IMR-90 (cell line): Measurements from ENCODE around the gene NDUFAF2. TPM values are rescaled to one million over a fixed set of nuclear protein-coding genes. Genes with fewer than 3 reads are reported as not detected.

Source experiments
- ATAC-seq: fragments of 200-7000 bp; cut with Tn5 transposase; 2 replicates; pipeline ENCODE4 v1.9.1; 2020; ENCODE audit warnings: low read depth, mild to moderate bottlenecking, moderate library complexity
- BruUV-seq: library from RNA; stranded (reverse); fragments of 400-500 nt; replicated peaks from 2 replicates; lab custom pipeline; 2021; lab: Mats Ljungman, UMichigan
- CTCF ChIA-PET: fragments of 300-600 bp; formaldehyde crosslinking; extraction: SDS; loops from one replicate; lab custom pipeline; 2021; ENCODE audit warnings: antibody characterized with exemption; lab: Yijun Ruan, JAX
- POLR2A ChIA-PET: fragments of 300-600 bp; sonication (Branson Sonifier 250); formaldehyde crosslinking; loops from one replicate; lab custom pipeline; 2022; ENCODE audit warnings: antibody characterized with exemption; ENCODE audit not compliant: unreplicated experiment; lab: Charles Lee
- DNase-seq: peaks from one replicate; pipeline ENCODE4 v3.0.0; 2013
- H2AFZ ChIP-seq: replicated peaks from 2 replicates; pipeline ENCODE3; 2013; ENCODE audit warnings: low read length, mild to moderate bottlenecking; ENCODE audit not compliant: poor library complexity
- H2AK5ac ChIP-seq: 2 replicates; pipeline ENCODE4 v1.6.1; 2013; ENCODE audit warnings: low read depth, low read length, inconsistent platforms
- H2AK9ac ChIP-seq: replicated peaks from 2 replicates; pipeline ENCODE3; 2013; ENCODE audit warnings: mild to moderate bottlenecking, low read depth, low read length, moderate library complexity; ENCODE audit not compliant: poor library complexity
- H2BK120ac ChIP-seq: 2 replicates; pipeline ENCODE4 v1.6.1; 2013; ENCODE audit warnings: low read depth, low read length, inconsistent platforms
- H2BK15ac ChIP-seq: 3 replicates; pipeline ENCODE4 v1.6.1; 2013; ENCODE audit warnings: low read depth, low read length, inconsistent platforms
- H2BK20ac ChIP-seq: 2 replicates; pipeline ENCODE4 v1.6.1; 2013; ENCODE audit warnings: low read depth, mild to moderate bottlenecking, inconsistent platforms, low read length, moderate library complexity
- H2BK5ac ChIP-seq: 2 replicates; pipeline ENCODE4 v1.6.1; 2013; ENCODE audit warnings: mild to moderate bottlenecking, low read depth, low read length, inconsistent platforms; ENCODE audit not compliant: poor library complexity, severe bottlenecking
- H3K14ac ChIP-seq: replicated peaks from 2 replicates; pipeline ENCODE4 v1.6.1; 2013; ENCODE audit warnings: low read depth, low read length, inconsistent platforms
- H3K18ac ChIP-seq: 2 replicates; pipeline ENCODE4 v1.6.1; 2013; ENCODE audit warnings: low read depth, low read length, control low read depth
- H3K23ac ChIP-seq: 2 replicates; pipeline ENCODE4 v1.6.1; 2013; ENCODE audit warnings: low read depth, low read length, inconsistent platforms
- H3K27ac ChIP-seq: 2 replicates; pipeline ENCODE4 v1.5.1; 2013; ENCODE audit warnings: mild to moderate bottlenecking, control low read depth, low read length; ENCODE audit not compliant: insufficient read depth
- H3K27me3 ChIP-seq: 2 replicates; pipeline ENCODE4 v1.6.1; 2013; ENCODE audit warnings: low read length; ENCODE audit not compliant: control insufficient read depth, insufficient read depth
- H3K36me3 ChIP-seq: 2 replicates; pipeline ENCODE4 v1.6.1; 2013; ENCODE audit warnings: low read length, mixed read lengths; ENCODE audit not compliant: control insufficient read depth, insufficient read depth
- H3K4ac ChIP-seq: 2 replicates; pipeline ENCODE4 v1.6.1; 2013; ENCODE audit warnings: low read depth, low read length, inconsistent platforms
- H3K4me1 ChIP-seq: 2 replicates; pipeline ENCODE4 v1.6.1; 2013; ENCODE audit warnings: low read length, mixed read lengths; ENCODE audit not compliant: control insufficient read depth, insufficient read depth
- H3K4me2 ChIP-seq: 2 replicates; pipeline ENCODE4 v1.6.1; 2013; ENCODE audit warnings: low read depth, mild to moderate bottlenecking, control low read depth, low read length, moderate library complexity
- H3K4me3 ChIP-seq: 2 replicates; pipeline ENCODE4 v1.5.1; 2013; ENCODE audit warnings: low read depth, mild to moderate bottlenecking, control low read depth, low read length, moderate library complexity; ENCODE audit not compliant: insufficient read depth
- H3K56ac ChIP-seq: 2 replicates; pipeline ENCODE4 v1.6.1; 2013; ENCODE audit warnings: low read length, inconsistent platforms; ENCODE audit not compliant: insufficient read depth; ENCODE audit errors: extremely low read depth
- H3K79me1 ChIP-seq, 2 experiments: 2 replicates each; pipeline ENCODE4 v1.6.1; 2013; ENCODE audit warnings: low read length in 2 of 2, inconsistent platforms in 1 of 2, low read depth in 1 of 2
- H3K9ac ChIP-seq: 2 replicates; pipeline ENCODE4 v1.6.1; 2013; ENCODE audit warnings: low read depth, low read length, control low read depth
- H3K9me1 ChIP-seq: 2 replicates; pipeline ENCODE4 v1.6.1; 2013; ENCODE audit warnings: low read length, inconsistent platforms; ENCODE audit not compliant: insufficient read depth
- H3K9me3 ChIP-seq: 2 replicates; pipeline ENCODE4 v1.6.1; 2013; ENCODE audit warnings: low read length; ENCODE audit not compliant: control insufficient read depth, insufficient read depth
- H4K20me1 ChIP-seq: 2 replicates; pipeline ENCODE4 v1.6.1; 2013; ENCODE audit warnings: low read length, inconsistent platforms; ENCODE audit not compliant: insufficient read depth
- H4K5ac ChIP-seq: 2 replicates; pipeline ENCODE4 v1.6.1; 2013; ENCODE audit warnings: mild to moderate bottlenecking, low read depth, low read length, control low read depth
- H4K8ac ChIP-seq, 2 experiments: 2 replicates each; pipeline ENCODE4 v1.6.1; 2013; ENCODE audit warnings: low read depth in 2 of 2, low read length in 2 of 2, control low read depth in 1 of 2, inconsistent platforms in 1 of 2
- H4K91ac ChIP-seq: 2 replicates; pipeline ENCODE4 v1.6.1; 2013; ENCODE audit warnings: low read depth, low read length, inconsistent platforms; ENCODE audit not compliant: insufficient read depth
- BHLHE40 ChIP-seq: fragments of 150-350 bp; IDR thresholded peaks from 2 replicates; pipeline ENCODE4 v1.6.1; 2016; ENCODE audit warnings: mild to moderate bottlenecking, low read depth, low read length
- CEBPB ChIP-seq: IDR thresholded peaks from 2 replicates; pipeline ENCODE4 v1.6.1; 2012; ENCODE audit warnings: low read depth, low read length, improper control_type of control experiment
- CHD1 ChIP-seq: IDR thresholded peaks from 2 replicates; pipeline ENCODE4 v1.6.1; 2012; ENCODE audit warnings: low read depth, low read length, improper control_type of control experiment
- FOS ChIP-seq: fragments of 150-350 bp; IDR thresholded peaks from 2 replicates; pipeline ENCODE4 v1.6.1; 2016; ENCODE audit warnings: low read depth, low read length
- MAFK ChIP-seq: IDR thresholded peaks from 2 replicates; pipeline ENCODE4 v1.6.1; 2012; ENCODE audit warnings: low read depth, low read length, improper control_type of control experiment
- MAZ ChIP-seq: IDR thresholded peaks from 2 replicates; pipeline ENCODE4 v1.6.1; 2012; ENCODE audit warnings: low read depth, mild to moderate bottlenecking, low read length, improper control_type of control experiment, moderate library complexity, borderline replicate concordance
- MXI1 ChIP-seq: IDR thresholded peaks from 2 replicates; pipeline ENCODE4 v1.6.1; 2012; ENCODE audit warnings: low read depth, mild to moderate bottlenecking, low read length, moderate library complexity, borderline replicate concordance
- NFE2L2 ChIP-seq: fragments of 150-350 bp; IDR thresholded peaks from 2 replicates; pipeline ENCODE4 v1.6.1; 2016; ENCODE audit warnings: low read depth, mild to moderate bottlenecking, low read length
- POLR2A ChIP-seq: IDR thresholded peaks from 2 replicates; pipeline ENCODE4 v1.6.1; 2012; ENCODE audit warnings: mild to moderate bottlenecking, low read depth, low read length
- RAD21 ChIP-seq: IDR thresholded peaks from 2 replicates; pipeline ENCODE4 v1.6.1; 2012; ENCODE audit warnings: low read length, improper control_type of control experiment
- RCOR1 ChIP-seq: IDR thresholded peaks from 2 replicates; pipeline ENCODE4 v1.6.1; 2012; ENCODE audit warnings: mild to moderate bottlenecking, low read length, improper control_type of control experiment; ENCODE audit not compliant: insufficient replicate concordance
- RFX5 ChIP-seq: IDR thresholded peaks from 2 replicates; pipeline ENCODE4 v1.8.0; 2012; ENCODE audit warnings: low read depth, mild to moderate bottlenecking, low read length, moderate library complexity
- SMC3 ChIP-seq: fragments of 150-350 bp; IDR thresholded peaks from 2 replicates; pipeline ENCODE4 v1.6.1; 2016; ENCODE audit warnings: low read depth, mild to moderate bottlenecking, antibody characterized with exemption, low read length, moderate library complexity
- WGBS, 2 experiments: methylation state at CpG; one replicate each; pipeline versions ENCODE4 v1.1.5 to v1.1.7; 2013; ENCODE audit warnings: missing lambda C conversion rate in 2 of 2; ENCODE audit not compliant: insufficient read length in 1 of 2; ENCODE audit errors: extremely low coverage in 2 of 2; 5-methylcytosine and 5-hydroxymethylcytosine counted together
- dilution Hi-C: fragments of 300-500 bp; cut with HindIII; formaldehyde crosslinking; loops from one replicate; pipeline ENCODE4 v1.14.3; 2018; ENCODE audit warnings: low sequenced_read_pairs; ENCODE audit not compliant: unreplicated experiment
- in situ Hi-C: fragments of 300-500 bp; cut with MboI; formaldehyde crosslinking; loops from 3 replicates; pipeline ENCODE4 v1.14.3; 2019; ENCODE audit warnings: low sequenced_read_pairs, inconsistent platforms, mixed read lengths
- intact Hi-C: fragments of 100-400 bp; cut with micrococcal nuclease; formaldehyde crosslinking; loops from 2 replicates; pipeline ENCODE4 v1.10.0; 2022
- polyA plus RNA-seq, 3 experiments: library from polyadenylated mRNA; depleted of rRNA; stranded (reverse); fragments of >200 nt; gene quantifications; 2 replicates each; pipeline ENCODE4 v1.2.3, GENCODE V29; 2012; ENCODE audit warnings: low replicate concordance in 1 of 3
- total RNA-seq: library from RNA; depleted of rRNA; stranded (reverse); fragments of >200 nt; gene quantifications from 2 replicates; pipeline ENCODE4 v1.2.3, GENCODE V29; 2012
- TF ChIP-seq, protein P1 (sequence below): fragments of 150-350 bp; IDR thresholded peaks from 2 replicates; pipeline ENCODE4 v1.6.1; 2017; ENCODE audit warnings: mild to moderate bottlenecking, antibody characterized with exemption, low read length, low read depth
- TF ChIP-seq, protein P2 (sequence below): conservative IDR thresholded peaks from 2 replicates; pipeline ENCODE4 v1.5.1; 2012; ENCODE audit warnings: mild to moderate bottlenecking, low read depth, low read length, improper control_type of control experiment
- TF ChIP-seq, protein P3 (sequence below): fragments of 150-350 bp; IDR thresholded peaks from 2 replicates; pipeline ENCODE4 v1.6.1; 2016; ENCODE audit warnings: low read depth, mild to moderate bottlenecking, low read length, moderate library complexity, borderline replicate concordance

NDUFAF2 gene
- total and polyA plus RNA-seq, 2 of the 4 experiments (the other 2 are of a cell fraction) = 11.8 to 24.7 TPM

DNA sequence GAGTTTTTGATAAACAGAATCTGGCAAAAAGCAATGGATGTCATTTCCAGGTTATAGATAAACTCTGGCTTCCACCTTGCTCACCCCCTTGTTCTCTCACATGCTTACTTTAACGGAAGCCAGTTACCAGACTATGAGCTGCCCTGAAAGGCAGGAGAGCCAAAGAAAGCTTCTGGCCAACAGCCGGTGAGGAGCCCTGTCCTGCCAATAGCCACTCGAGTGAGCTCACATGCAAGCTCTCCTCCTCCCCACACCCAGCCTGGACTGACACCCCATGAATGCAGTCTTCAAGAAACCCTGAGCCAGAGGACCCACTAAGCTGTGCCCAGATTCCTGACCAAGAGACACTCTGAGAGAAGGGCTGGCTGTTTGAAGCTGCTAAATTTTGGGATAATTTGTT, 231.6 kb downstream of the NDUFAF2 start:
- Histone ChIP-seq H3K9me3 (no peaks in the 10 kb centered on the region), H2BK20ac (no peak overlapping the region), H3K56ac (no peak overlapping the region), H3K9me1 (no peaks in the 10 kb centered on the region), H4K5ac (no peak overlapping the region), H3K36me3 (no peaks in the 10 kb centered on the region), H2AK9ac (no peak overlapping the region), H2BK120ac (no peak overlapping the region), H3K14ac (no peak overlapping the region), H2AK5ac (no peak overlapping the region), H3K18ac (no peak overlapping the region), H2AFZ (no peak overlapping the region), H3K4me2 (no peak overlapping the region), H3K9ac (no peak overlapping the region), H3K27ac (no peak overlapping the region), H3K4ac (no peak overlapping the region), H2BK15ac (no peak overlapping the region), H3K23ac (no peak overlapping the region), H4K91ac (no peak overlapping the region), H3K4me3 (no peak overlapping the region), H4K20me1 (no peaks in the 10 kb centered on the region), H3K4me1 (peaks cover 5% of the 10 kb centered on the region; the same call in 1 of the 2 replicates), H3K27me3 (no peaks in the 10 kb centered on the region), H2BK5ac (no peak overlapping the region), H4K8ac (no peak overlapping the region), H3K79me1 (no peaks in the 10 kb centered on the region)
- no peak for TF ChIP-seq CEBPB
- TF ChIP-seq FOS = no peak
- no peak for TF ChIP-seq MXI1
- TF ChIP-seq SMC3 = no peak
- no peak for TF ChIP-seq RFX5
- TF ChIP-seq RCOR1 = no peak
- TF ChIP-seq POLR2A = no peak
- TF ChIP-seq, protein P1, sequence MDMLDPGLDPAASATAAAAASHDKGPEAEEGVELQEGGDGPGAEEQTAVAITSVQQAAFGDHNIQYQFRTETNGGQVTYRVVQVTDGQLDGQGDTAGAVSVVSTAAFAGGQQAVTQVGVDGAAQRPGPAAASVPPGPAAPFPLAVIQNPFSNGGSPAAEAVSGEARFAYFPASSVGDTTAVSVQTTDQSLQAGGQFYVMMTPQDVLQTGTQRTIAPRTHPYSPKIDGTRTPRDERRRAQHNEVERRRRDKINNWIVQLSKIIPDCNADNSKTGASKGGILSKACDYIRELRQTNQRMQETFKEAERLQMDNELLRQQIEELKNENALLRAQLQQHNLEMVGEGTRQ = no peak
- no peak for TF ChIP-seq BHLHE40
- TF ChIP-seq, protein P2, sequence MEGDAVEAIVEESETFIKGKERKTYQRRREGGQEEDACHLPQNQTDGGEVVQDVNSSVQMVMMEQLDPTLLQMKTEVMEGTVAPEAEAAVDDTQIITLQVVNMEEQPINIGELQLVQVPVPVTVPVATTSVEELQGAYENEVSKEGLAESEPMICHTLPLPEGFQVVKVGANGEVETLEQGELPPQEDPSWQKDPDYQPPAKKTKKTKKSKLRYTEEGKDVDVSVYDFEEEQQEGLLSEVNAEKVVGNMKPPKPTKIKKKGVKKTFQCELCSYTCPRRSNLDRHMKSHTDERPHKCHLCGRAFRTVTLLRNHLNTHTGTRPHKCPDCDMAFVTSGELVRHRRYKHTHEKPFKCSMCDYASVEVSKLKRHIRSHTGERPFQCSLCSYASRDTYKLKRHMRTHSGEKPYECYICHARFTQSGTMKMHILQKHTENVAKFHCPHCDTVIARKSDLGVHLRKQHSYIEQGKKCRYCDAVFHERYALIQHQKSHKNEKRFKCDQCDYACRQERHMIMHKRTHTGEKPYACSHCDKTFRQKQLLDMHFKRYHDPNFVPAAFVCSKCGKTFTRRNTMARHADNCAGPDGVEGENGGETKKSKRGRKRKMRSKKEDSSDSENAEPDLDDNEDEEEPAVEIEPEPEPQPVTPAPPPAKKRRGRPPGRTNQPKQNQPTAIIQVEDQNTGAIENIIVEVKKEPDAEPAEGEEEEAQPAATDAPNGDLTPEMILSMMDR = no peak
- no peak for TF ChIP-seq CHD1
- TF ChIP-seq NFE2L2 = no peak
- TF ChIP-seq RAD21 = no peak
- TF ChIP-seq MAZ = no peak
- no peak for TF ChIP-seq MAFK
- TF ChIP-seq, protein P3, sequence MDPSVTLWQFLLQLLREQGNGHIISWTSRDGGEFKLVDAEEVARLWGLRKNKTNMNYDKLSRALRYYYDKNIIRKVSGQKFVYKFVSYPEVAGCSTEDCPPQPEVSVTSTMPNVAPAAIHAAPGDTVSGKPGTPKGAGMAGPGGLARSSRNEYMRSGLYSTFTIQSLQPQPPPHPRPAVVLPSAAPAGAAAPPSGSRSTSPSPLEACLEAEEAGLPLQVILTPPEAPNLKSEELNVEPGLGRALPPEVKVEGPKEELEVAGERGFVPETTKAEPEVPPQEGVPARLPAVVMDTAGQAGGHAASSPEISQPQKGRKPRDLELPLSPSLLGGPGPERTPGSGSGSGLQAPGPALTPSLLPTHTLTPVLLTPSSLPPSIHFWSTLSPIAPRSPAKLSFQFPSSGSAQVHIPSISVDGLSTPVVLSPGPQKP = no peak
- ChIA-PET CTCF (interaction anchor here (0.7 kb wide), 1 partner anchor 527 kb away, joined by 3 read pairs; no protein-coding TSS in a partner anchor), POLR2A (no interaction called here)
- DNase-seq = no peak
- dilution Hi-C loops = no loop called here
- BruUV-seq = no TSS peak
- ATAC-seq = no peak
- intact Hi-C loops = no loop called here
- no CpG with 5 or more reads among the region's 3 CpGs for WGBS, 2 experiments
- in situ Hi-C loops = no loop called here
